Tibial artery (tissue), 4 donors: ENCODE data around the gene ADGRV1.
A peak's percentile ranks its signal among the peaks of the same experiment; 100 is the strongest.

Source experiments
- DNase-seq, 2 donors: peaks; one replicate each; pipeline ENCODE4 v3.0.0-alpha.2; 2019
- H3K27ac ChIP-seq, 2 donors: fragments of 200-600 bp; sonication (generic) in 1 of 2; 1 replicate in 1 of 2; 2 replicates in 1 of 2; pipeline ENCODE4 v1.5.1; 2018 to 2019; ENCODE audit warnings: mild to moderate bottlenecking in 1 of 2
- H3K27me3 ChIP-seq, 2 donors: fragments of 200-600 bp; sonication (generic) in 1 of 2; one replicate each; pipeline versions ENCODE4 v1.5.1 to v1.6.0; 2016 to 2019
- H3K36me3 ChIP-seq, 3 donors: fragments of 200-600 bp; sonication (generic) in 2 of 3; one replicate each; pipeline ENCODE4 v1.5.1; 2016 to 2019; ENCODE audit warnings: mild to moderate bottlenecking in 2 of 3
- H3K4me1 ChIP-seq, 4 donors: fragments of 200-600 bp; sonication (generic) in 2 of 4; 1 replicate in 3 of 4; 2 replicates in 1 of 4; pipeline ENCODE4 v1.5.1; 2016 to 2019
- H3K4me3 ChIP-seq, 2 donors: fragments of 200-600 bp; sonication (generic) in 1 of 2; 1 replicate in 1 of 2; 2 replicates in 1 of 2; pipeline ENCODE4 v1.5.1; 2018 to 2019; ENCODE audit warnings: mild to moderate bottlenecking in 2 of 2
- H3K9me3 ChIP-seq, 3 donors: fragments of 200-600 bp; sonication (generic) in 1 of 3; one replicate each; pipeline ENCODE4 v1.5.1; 2016 to 2019
- intact Hi-C: fragments of 100-400 bp; cut with DNase I; formaldehyde crosslinking; loops from one replicate; pipeline ENCODE4 v1.15.0; 2023; ENCODE audit warnings: low total_unique reads
- TF ChIP-seq, protein P1 (sequence below), 2 experiments: fragments of 200-600 bp in 1 of 2; fragments of 450-650 bp in 1 of 2; IDR thresholded peaks; one replicate each; pipeline ENCODE4 v1.5.1; 2017 to 2019; ENCODE audit warnings: antibody characterized with exemption in 2 of 2, mild to moderate bottlenecking in 1 of 2, moderate library complexity in 1 of 2

Gene ADGRV1

DNA sequence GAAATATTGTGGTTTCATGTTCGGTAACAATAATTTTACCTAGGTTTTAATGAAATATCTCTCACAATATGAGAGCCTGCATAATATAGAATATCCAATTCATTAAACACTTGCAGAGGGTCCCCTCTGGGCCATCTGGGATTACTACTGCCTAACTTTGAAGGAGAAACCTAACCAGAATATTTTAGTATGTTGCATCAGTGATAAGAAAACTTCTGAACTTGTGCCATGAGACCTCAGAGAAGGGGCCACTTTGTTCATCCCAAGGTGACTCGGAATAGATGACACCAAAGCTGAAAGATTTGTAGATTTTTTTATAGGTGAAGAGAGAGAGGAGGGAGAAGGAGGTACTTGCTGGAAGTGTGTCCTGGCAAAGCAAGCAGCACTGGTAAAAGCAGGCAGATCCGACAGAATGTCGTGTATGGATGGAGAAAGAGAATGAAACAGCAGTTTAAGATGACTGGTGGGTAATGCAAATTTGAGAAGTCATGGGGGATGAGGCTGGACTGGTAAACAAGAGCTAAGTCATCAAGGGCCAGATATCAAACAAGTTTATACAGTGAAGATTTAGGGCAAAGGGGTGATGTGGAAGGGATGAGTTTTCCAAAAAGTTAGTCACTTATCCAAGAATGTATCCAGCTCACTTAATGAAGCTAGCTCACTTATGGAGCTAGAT lies 372.3 kb downstream of the ADGRV1 start:
- Histone ChIP-seq H3K4me3 (no peak overlapping the region), H3K27ac (no peak overlapping the region), H3K36me3 (no peaks in the 10 kb centered on the region), H3K9me3 (no peaks in the 10 kb centered on the region), H3K4me1 (peaks cover 0 to 9% (median 3%) of the 10 kb centered on the region in 4 donors), H3K27me3 (no peaks in the 10 kb centered on the region)
- no peak for DNase-seq
- TF ChIP-seq, protein P1, sequence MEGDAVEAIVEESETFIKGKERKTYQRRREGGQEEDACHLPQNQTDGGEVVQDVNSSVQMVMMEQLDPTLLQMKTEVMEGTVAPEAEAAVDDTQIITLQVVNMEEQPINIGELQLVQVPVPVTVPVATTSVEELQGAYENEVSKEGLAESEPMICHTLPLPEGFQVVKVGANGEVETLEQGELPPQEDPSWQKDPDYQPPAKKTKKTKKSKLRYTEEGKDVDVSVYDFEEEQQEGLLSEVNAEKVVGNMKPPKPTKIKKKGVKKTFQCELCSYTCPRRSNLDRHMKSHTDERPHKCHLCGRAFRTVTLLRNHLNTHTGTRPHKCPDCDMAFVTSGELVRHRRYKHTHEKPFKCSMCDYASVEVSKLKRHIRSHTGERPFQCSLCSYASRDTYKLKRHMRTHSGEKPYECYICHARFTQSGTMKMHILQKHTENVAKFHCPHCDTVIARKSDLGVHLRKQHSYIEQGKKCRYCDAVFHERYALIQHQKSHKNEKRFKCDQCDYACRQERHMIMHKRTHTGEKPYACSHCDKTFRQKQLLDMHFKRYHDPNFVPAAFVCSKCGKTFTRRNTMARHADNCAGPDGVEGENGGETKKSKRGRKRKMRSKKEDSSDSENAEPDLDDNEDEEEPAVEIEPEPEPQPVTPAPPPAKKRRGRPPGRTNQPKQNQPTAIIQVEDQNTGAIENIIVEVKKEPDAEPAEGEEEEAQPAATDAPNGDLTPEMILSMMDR (IDR thresholded peaks at IDR 0.05) = no peak
- intact Hi-C loops = loop anchor here (5.0 to 10.0 kb wide), 3 partner anchors 161 to 494 kb away; no protein-coding TSS in a partner anchor

DNA sequence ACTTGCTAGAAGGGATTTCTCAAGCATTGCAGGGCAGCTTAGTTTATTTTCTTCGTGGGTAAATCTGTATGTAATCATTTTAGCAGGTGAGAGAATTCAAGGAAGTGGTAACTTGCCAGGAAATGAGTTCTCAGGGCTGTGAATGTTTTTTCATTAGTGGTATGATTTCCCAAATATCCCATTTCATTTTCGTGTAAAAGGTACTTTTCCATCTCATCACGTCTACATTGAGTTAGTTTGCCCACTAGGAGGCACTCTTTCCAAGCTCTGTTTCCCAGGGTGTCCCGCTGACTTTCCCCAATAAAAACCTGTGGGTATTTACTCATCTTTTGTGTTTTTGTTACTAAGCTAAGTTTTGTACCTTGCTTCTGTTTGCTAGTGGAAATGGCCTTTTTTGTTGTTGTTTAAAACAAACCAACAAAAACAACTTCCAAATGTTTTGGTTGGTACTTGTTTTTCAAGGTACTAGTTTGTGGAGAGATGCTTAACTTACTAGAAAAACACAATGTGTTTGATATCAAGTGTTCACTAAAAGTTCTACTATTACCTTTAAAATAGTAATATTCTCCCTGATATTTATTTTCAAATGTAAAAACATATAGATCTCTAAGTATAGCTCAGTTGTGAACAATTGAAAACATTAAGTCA lies 373.6 kb downstream of the ADGRV1 start:
- Histone ChIP-seq H3K4me1 (peaks cover 0 to 9% (median 3%) of the 10 kb centered on the region in 4 donors), H3K27ac (no peak overlapping the region), H3K27me3 (no peaks in the 10 kb centered on the region), H3K9me3 (no peaks in the 10 kb centered on the region), H3K36me3 (no peaks in the 10 kb centered on the region), H3K4me3 (no peak overlapping the region)
- TF ChIP-seq, protein P1 (IDR thresholded peaks at IDR 0.05) = peak; percentile 73 to 76
- intact Hi-C loops = loop anchor here (5.0 to 10.0 kb wide), 3 partner anchors 160 to 493 kb away; no protein-coding TSS in a partner anchor
- peak in 1 of 2 donors; percentile 22 for DNase-seq

DNA sequence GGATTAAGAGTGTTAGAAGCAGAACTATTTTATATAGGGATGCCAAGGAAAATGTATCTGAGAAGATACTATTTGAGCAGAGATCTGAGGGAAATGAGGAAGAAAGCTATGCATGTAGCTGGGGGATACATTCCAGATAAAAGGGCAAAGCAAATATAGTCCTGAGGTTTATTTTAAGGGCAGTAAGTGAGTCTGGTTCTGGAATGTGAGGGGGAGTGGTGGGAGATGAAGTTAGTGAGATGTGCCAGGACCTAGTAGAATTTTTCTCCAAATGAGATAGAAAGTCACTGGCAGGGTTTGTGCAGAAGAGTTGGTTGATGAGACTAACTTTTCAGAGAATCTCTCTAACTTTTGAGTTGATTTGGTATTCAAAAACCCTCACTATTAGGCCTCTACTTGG lies 374.7 kb downstream of the ADGRV1 start:
- H3K27ac ChIP-seq = no peak overlapping the region
- intact Hi-C loops = loop anchor here (5.0 to 10.0 kb wide), 3 partner anchors 159 to 492 kb away; no protein-coding TSS in a partner anchor
- no peaks in the 10 kb centered on the region for H3K36me3 ChIP-seq
- TF ChIP-seq, protein P1 (IDR thresholded peaks at IDR 0.05) = no peak
- H3K4me1 ChIP-seq = peaks cover 0 to 9% (median 3%) of the 10 kb centered on the region in 4 donors
- DNase-seq = no peak
- H3K27me3 ChIP-seq = no peaks in the 10 kb centered on the region
- no peak overlapping the region for H3K4me3 ChIP-seq
- no peaks in the 10 kb centered on the region for H3K9me3 ChIP-seq

DNA sequence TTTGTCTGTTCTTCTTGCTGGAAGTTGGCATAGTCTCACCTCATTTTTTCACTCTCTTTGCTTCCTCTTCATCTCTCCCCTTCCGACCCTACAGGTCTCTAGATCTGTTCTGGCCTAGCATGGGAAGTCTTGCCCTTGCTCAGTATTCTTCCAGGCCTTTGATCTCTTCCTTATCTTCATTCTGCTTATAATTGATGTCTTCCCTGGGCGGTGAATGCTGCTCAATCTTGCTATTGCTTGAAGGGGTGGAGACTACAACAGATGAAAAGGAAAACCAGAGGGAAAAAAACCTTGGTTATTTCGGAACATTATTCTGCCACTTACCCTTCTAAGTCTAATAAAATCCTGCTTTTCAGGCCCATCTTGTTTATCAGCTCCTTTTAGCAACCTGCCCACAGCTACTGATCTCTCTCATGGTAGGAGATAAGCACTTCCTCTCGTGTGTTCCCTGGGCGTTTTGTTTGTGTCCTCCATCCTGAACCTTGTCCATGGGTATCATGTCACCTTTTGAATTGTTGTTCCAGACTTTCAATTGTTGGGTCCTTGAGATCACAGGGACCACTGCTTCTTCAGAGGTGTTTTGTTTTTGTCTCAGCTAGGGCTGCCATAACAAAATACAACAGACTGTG lies 375.6 kb downstream of the ADGRV1 start:
- Histone ChIP-seq H3K27ac (no peak overlapping the region), H3K4me1 (peaks cover 0 to 9% (median 3%) of the 10 kb centered on the region in 4 donors), H3K9me3 (no peaks in the 10 kb centered on the region), H3K4me3 (no peak overlapping the region), H3K36me3 (no peaks in the 10 kb centered on the region), H3K27me3 (no peaks in the 10 kb centered on the region)
- DNase-seq = no peak
- intact Hi-C loops = loop anchor here (5.0 to 10.0 kb wide), 3 partner anchors 158 to 491 kb away; no protein-coding TSS in a partner anchor
- TF ChIP-seq, protein P1 (IDR thresholded peaks at IDR 0.05) = no peak

DNA sequence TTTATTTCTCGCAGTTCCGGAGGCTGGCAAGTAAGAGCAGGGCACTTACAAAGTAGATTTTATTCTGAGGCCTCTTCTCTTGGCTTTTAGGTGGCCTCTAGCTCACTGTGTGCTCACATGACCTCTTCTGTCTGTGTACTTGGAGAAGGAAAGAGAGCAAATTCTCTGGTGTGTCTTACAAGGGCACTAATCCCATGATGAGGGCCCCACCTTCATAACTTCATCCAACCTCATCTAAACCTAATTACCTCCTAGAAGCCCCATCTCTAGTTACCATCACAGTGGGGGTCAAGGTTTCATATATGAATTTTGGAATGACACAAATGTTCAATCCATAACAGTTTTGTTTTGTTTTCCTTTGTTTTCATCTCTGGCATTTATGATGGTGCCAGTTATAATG lies 376.1 kb downstream of the ADGRV1 start:
- Histone ChIP-seq H3K27ac (no peak overlapping the region), H3K9me3 (no peaks in the 10 kb centered on the region), H3K4me3 (no peak overlapping the region), H3K27me3 (no peaks in the 10 kb centered on the region), H3K4me1 (peaks cover 0 to 9% (median 3%) of the 10 kb centered on the region in 4 donors), H3K36me3 (no peaks in the 10 kb centered on the region)
- intact Hi-C loops = loop anchor here (5.0 to 10.0 kb wide), 3 partner anchors 158 to 490 kb away; no protein-coding TSS in a partner anchor
- DNase-seq = no peak
- TF ChIP-seq, protein P1 (IDR thresholded peaks at IDR 0.05) = no peak
